A549 (cell line): ENCODE measurements around the gene TMX3.

Source experiments
- CHD2 ChIP-seq: fragments of 150-350 bp; IDR thresholded peaks from 2 replicates; pipeline ENCODE4 v1.6.1; 2014; ENCODE audit warnings: low read length; ENCODE audit not compliant: partially characterized antibody
- EP300 ChIP-seq, 2 experiments: fragments of >200 bp; sonication (Bioruptor Twin); formaldehyde crosslinking; IDR thresholded peaks; 2 replicates in 1 of 2; 3 replicates in 1 of 2; pipeline ENCODE4 v1.6.1; 2016 to 2017
- JUNB ChIP-seq: fragments of >200 bp; sonication (Bioruptor Twin); formaldehyde crosslinking; IDR thresholded peaks from 2 replicates; pipeline ENCODE4 v1.6.1; 2016
- MYC ChIP-seq: IDR thresholded peaks from 2 replicates; pipeline ENCODE4 v1.6.1; 2012; ENCODE audit warnings: mild to moderate bottlenecking, inconsistent platforms, low read length, improper control_type of control experiment, borderline replicate concordance
- POLR2A ChIP-seq: IDR thresholded peaks from 2 replicates; pipeline ENCODE4 v1.6.1; 2012; ENCODE audit warnings: mild to moderate bottlenecking, low read length
- RAD21 ChIP-seq, 2 experiments: fragments of >200 bp in 1 of 2; sonication (Bioruptor Twin) in 1 of 2; formaldehyde crosslinking in 1 of 2; IDR thresholded peaks in 1 of 2; conservative IDR thresholded peaks in 1 of 2; 2 replicates in 1 of 2; 3 replicates in 1 of 2; pipeline ENCODE4 v1.6.1; 2012 to 2018; ENCODE audit warnings: inconsistent platforms in 1 of 2
- RARB ChIP-seq: fragments of 250-450 bp; sonication (Bioruptor Pico); IDR thresholded peaks from 2 replicates; pipeline ENCODE4 v1.8.0; 2021; ENCODE audit warnings: mild to moderate bottlenecking, moderate library complexity
- RNF2 ChIP-seq: fragments of 200-600 bp; sonication (generic); IDR thresholded peaks from 2 replicates; pipeline ENCODE4 v1.6.1; 2016; ENCODE audit warnings: low read depth, mild to moderate bottlenecking, antibody characterized with exemption, moderate library complexity, borderline replicate concordance
- SMC3 ChIP-seq: fragments of >200 bp; sonication (Bioruptor Twin); formaldehyde crosslinking; IDR thresholded peaks from 3 replicates; pipeline ENCODE4 v1.6.1; 2018; ENCODE audit warnings: inconsistent platforms
- TF ChIP-seq, protein P1 (sequence below): fragments of 200-600 bp; sonication (generic); IDR thresholded peaks from 2 replicates; pipeline ENCODE4 v1.6.1; 2016; ENCODE audit warnings: antibody characterized with exemption, mild to moderate bottlenecking, moderate library complexity
- TF ChIP-seq, protein P2 (sequence below): fragments of >200 bp; sonication (Bioruptor Twin); formaldehyde crosslinking; IDR thresholded peaks from 3 replicates; pipeline ENCODE4 v1.5.1; 2016
- TF ChIP-seq, protein P3 (sequence below): fragments of 250-450 bp; sonication (Bioruptor Pico); IDR thresholded peaks from 2 replicates; pipeline ENCODE4 v1.5.0; 2021; ENCODE audit warnings: mild to moderate bottlenecking, moderate library complexity, borderline replicate concordance
- TF ChIP-seq, protein P4 (sequence below): IDR thresholded peaks from 2 replicates; pipeline ENCODE4 v1.6.1; 2012; ENCODE audit warnings: low read depth, borderline replicate concordance

DNA sequence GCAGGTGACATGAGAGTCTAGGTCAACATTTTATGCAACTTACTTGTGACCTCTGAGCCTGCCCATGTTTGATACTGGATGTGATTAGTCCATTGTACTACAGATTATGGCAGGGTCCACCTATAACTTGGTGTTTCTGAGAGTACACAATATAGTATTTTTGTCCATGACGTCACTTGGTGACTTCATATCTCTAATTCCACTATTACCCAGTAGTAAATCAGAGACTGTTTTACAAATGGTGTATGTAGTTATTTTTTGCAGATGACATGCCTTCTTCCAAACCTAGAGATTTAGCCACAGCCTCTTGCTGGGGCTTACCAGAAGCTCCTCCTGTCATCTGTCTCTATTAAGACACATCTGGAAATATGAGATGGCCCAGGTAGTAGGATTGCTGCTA, 24.6 kb upstream of the TMX3 start:
- TF ChIP-seq, protein P1, sequence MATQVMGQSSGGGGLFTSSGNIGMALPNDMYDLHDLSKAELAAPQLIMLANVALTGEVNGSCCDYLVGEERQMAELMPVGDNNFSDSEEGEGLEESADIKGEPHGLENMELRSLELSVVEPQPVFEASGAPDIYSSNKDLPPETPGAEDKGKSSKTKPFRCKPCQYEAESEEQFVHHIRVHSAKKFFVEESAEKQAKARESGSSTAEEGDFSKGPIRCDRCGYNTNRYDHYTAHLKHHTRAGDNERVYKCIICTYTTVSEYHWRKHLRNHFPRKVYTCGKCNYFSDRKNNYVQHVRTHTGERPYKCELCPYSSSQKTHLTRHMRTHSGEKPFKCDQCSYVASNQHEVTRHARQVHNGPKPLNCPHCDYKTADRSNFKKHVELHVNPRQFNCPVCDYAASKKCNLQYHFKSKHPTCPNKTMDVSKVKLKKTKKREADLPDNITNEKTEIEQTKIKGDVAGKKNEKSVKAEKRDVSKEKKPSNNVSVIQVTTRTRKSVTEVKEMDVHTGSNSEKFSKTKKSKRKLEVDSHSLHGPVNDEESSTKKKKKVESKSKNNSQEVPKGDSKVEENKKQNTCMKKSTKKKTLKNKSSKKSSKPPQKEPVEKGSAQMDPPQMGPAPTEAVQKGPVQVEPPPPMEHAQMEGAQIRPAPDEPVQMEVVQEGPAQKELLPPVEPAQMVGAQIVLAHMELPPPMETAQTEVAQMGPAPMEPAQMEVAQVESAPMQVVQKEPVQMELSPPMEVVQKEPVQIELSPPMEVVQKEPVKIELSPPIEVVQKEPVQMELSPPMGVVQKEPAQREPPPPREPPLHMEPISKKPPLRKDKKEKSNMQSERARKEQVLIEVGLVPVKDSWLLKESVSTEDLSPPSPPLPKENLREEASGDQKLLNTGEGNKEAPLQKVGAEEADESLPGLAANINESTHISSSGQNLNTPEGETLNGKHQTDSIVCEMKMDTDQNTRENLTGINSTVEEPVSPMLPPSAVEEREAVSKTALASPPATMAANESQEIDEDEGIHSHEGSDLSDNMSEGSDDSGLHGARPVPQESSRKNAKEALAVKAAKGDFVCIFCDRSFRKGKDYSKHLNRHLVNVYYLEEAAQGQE, result no peak
- TF ChIP-seq RARB (CRISPR knock-in tag) (no peak), POLR2A (no peak), EP300 (IDR thresholded peaks at IDR 0.05) (no peak), SMC3 (no peak), MYC (no peak), RAD21 (conservative IDR thresholded peaks at IDR 0.05 in 1 of 2, IDR thresholded peaks at IDR 0.05 in 1 of 2) (no peak), JUNB (no peak), RNF2 (no peak), CHD2 (no peak)
- TF ChIP-seq, protein P2, sequence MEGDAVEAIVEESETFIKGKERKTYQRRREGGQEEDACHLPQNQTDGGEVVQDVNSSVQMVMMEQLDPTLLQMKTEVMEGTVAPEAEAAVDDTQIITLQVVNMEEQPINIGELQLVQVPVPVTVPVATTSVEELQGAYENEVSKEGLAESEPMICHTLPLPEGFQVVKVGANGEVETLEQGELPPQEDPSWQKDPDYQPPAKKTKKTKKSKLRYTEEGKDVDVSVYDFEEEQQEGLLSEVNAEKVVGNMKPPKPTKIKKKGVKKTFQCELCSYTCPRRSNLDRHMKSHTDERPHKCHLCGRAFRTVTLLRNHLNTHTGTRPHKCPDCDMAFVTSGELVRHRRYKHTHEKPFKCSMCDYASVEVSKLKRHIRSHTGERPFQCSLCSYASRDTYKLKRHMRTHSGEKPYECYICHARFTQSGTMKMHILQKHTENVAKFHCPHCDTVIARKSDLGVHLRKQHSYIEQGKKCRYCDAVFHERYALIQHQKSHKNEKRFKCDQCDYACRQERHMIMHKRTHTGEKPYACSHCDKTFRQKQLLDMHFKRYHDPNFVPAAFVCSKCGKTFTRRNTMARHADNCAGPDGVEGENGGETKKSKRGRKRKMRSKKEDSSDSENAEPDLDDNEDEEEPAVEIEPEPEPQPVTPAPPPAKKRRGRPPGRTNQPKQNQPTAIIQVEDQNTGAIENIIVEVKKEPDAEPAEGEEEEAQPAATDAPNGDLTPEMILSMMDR, result no peak
- TF ChIP-seq, protein P3, sequence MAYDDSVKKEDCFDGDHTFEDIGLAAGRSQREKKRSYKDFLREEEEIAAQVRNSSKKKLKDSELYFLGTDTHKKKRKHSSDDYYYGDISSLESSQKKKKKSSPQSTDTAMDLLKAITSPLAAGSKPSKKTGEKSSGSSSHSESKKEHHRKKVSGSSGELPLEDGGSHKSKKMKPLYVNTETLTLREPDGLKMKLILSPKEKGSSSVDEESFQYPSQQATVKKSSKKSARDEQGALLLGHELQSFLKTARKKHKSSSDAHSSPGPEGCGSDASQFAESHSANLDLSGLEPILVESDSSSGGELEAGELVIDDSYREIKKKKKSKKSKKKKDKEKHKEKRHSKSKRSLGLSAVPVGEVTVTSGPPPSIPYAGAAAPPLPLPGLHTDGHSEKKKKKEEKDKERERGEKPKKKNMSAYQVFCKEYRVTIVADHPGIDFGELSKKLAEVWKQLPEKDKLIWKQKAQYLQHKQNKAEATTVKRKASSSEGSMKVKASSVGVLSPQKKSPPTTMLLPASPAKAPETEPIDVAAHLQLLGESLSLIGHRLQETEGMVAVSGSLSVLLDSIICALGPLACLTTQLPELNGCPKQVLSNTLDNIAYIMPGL (CRISPR knock-in tag), result no peak
- TF ChIP-seq, protein P4, sequence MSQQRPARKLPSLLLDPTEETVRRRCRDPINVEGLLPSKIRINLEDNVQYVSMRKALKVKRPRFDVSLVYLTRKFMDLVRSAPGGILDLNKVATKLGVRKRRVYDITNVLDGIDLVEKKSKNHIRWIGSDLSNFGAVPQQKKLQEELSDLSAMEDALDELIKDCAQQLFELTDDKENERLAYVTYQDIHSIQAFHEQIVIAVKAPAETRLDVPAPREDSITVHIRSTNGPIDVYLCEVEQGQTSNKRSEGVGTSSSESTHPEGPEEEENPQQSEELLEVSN, result no peak
